Fibroblast of the conjunctiva (primary cell): ENCODE results near the gene YBX2.
"Not testable (repeated sequence)": the region's sequence is repeated elsewhere in the genome, so short reads cannot be mapped to it uniquely, and the experiment has no call there.

Source experiments
- DNase-seq: peaks from one replicate; pipeline ENCODE4 v3.0.0-alpha.2; 2010; ENCODE audit warnings: low read depth

Gene YBX2

DNA sequence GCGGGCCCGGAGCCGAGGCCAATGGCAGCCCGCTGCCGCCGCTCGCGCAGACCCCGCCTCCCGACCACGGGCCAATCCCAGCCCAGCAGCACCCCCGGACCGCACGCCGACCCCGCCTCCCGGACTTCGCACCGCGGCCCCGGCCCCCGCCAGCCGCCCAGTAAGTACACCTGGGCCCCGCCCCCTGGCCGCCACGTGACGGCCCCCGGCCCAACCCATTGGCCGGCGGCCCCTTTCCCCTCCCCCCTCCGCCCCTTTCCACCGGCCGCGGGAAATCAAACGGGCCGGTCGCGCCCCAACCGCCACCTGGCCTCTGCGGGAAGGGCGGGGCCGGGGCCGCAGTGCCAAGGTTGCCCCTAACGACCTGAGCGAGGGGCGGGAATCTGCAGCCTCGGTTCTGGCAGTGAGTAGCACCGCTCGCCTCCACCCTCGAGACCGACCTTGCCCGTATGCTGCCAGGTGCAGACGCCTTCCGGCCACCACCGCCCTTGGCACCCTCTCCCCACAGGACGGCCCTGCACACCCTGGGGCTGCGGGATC, at the start of gene YBX2:
YBX2 (minus strand) TSS at position 26 of the 540 bp plus-strand sequence. CDS start 139 bp downstream, outside the sequence.
- DNase-seq, result no peak

- DNase-seq, result no peak
Measured at GRCh38 chr17:7343250-7343649, 48.8 kb upstream of the YBX2 start.

DNA sequence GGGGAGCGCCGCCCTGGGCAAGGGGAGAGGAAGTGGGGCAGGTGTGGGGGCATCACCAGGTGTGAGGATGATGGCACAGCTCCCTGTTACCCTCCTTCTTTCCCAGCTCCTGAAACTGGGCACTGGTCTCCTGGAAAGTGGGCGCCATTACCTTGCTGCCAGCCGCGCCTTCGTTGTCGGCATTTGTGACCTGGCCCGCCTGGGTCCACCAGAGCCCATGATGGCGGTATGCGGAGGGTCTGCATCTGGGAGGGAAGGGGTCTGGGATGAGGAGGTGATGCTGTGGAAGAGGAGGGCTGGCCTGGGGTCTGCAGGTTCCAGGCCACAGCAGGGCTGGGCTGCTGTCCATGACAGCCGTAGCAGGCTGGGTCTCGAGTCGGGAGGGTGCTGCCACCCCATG, 47.4 kb upstream of the YBX2 start:
- DNase-seq, result no peak

GRCh38 chr17:7340179-7340578, 45.7 kb upstream of the YBX2 start:
- DNase-seq, result no peak

DNA sequence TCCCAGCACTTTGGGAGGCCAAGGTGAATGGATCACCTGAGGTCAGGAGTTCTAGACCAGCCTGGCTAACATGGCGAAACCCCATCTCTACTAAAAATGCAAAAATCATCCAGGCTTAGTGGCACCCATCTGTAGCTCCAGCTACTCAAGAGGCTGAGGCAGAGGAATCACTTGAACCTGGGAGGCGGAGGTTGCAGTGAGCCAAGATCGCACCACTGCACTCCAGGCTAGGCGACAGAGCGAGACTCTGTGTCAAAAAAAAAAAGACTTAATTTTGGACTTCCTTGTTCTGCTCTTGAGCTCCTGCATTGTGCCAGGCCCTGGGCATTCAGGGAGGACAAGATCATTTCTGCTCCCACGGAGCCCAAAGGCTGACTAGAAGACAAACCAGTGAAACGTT, 43.2 kb upstream of the YBX2 start:
- DNase-seq, result not testable (repeated sequence)

DNA sequence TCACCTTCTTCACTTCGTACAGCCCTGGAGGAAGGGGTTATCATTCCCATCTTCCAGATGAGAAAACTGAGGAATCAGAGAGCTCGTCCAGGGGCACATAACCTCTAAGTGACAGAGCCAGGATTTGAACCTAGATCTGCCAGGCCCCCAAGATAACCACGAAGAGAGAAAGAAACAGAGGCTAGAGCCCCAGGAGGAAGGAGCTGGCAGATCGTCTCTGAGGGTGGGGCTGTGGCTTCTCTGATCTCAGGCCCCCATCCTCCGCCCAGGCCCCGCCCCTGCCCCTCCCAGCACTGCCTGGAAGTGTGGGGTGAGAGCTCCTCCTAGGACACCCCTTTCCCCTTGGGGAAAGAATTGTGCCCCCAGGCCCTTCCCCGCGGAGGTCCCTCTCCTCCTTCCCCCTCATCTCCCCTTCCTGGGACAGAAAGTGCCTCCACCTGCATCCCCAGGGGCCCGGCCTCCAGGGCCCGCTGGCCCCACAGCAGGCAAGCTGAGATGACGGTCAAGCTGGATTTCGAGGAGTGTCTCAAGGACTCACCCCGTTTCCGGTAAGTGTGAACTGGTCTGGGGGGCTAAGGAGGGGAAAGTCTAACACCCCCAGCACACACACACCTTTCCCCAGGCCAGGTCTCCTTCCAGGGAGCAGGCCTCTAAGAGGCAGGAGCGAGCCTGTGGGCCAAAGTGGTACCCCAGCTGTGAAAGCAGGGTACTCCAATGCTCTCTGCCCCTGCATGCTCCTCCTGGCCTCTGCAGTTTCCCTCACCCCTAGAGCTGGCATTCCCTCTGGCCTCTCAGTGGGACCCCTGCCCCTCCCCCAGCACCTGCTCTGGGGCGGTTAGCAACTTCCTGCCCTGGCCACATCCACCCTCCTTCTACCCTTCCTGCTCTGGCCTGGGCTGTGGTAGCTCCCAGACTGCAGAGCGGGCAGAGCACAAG, 42.1 kb upstream of the YBX2 start, which contains the start of gene ACAP1:
ACAP1 (plus strand) TSS at position 290 of the 936 bp plus-strand sequence; CDS start at position 496, 206 bp downstream.
- DNase-seq, result no peak

DNA sequence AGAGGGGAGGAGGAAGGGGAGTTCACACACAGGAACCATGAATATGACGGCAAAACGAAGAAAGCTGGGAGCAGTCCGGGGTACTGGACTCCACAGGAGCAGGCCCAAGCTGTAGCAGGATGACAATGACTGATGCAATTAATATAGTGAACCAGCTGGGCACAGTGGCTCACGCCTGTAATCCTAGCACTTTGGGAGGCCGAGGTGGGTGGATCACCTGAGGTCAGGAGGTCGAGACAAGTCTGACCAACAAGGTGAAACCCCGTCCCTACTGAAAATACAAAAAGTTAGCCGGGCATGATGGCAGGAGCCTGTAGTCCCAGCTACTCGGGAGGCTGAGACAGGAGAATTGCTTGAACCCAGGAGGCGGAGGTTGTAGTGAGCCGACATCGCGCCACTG, 41.3 kb upstream of the YBX2 start:
- not testable (repeated sequence) for DNase-seq

DNA sequence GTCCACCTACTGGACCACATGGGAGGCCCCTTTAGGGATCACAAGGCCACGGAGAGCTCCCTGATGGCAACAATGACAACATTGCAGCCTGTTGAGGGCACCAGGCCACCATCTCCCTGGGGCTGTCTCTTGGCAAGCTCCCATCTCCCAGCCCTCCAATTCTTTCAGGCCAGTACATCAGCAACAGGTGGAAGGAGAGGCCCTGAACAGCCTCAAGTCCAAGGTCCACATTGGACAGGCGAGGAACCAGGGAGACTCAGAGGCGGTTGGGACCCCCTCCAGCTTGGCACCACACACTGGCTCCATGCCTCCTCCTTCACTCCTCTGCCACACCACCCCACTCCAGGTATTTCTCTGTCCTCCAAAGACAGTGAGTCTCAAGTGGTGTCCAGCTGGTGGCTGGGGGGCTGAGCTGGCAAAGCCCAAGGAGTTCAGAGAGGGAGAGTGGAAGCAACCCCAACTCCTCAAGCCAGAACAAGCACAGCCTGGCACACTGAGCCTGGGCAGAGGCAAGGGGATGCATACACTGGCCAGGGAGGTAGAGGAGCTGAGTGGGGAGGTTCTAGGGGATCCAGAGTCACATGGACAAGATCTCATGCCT, 40.6 kb upstream of the YBX2 start:
- DNase-seq, result no peak

DNA sequence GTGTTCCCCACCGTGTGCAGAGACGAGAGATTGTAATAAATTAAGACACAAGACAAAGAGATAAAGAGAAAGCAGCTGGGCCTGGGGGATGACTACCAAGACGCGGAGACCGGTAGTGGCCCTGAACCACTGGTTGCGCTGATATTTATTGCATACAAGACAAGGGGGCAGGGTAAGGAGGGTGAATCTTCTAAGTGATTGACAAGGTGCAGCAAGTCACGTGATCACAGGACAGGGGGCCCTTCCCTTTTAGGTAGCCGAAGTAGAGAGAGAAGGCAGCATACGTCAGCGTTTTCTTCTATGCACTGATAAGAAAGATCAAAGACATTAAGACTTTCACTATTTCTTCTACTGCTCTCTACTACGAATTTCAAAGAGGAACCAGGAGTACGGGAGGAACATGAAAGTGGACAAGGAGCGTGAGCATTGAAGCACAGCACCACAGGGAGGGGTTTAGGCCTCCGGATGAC, 38.2 kb upstream of the YBX2 start:
- not testable (repeated sequence) for DNase-seq

GRCh38 chr17:7332111-7332510, 37.7 kb upstream of the YBX2 start:
- DNase-seq, result no peak

DNA sequence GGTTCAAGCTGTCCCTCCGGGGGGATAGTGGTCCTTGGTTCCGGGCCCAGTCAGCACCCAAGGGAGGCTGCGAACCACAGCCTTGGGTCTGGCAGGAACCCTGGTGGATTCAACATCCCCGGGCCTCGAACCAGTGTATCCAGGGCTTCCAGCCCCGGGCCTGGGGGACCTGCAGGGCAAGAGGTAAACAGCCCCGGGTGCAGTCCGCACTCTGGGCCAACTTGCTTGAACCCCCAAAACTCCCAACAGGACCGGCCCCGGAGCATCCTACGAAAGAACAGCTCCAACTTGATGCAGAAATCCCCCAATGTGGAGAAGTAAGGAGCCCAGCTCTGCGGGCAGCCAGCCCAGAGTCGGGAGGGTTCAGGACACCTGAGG, 36.2 kb upstream of the YBX2 start:
- no peak for DNase-seq

DNA sequence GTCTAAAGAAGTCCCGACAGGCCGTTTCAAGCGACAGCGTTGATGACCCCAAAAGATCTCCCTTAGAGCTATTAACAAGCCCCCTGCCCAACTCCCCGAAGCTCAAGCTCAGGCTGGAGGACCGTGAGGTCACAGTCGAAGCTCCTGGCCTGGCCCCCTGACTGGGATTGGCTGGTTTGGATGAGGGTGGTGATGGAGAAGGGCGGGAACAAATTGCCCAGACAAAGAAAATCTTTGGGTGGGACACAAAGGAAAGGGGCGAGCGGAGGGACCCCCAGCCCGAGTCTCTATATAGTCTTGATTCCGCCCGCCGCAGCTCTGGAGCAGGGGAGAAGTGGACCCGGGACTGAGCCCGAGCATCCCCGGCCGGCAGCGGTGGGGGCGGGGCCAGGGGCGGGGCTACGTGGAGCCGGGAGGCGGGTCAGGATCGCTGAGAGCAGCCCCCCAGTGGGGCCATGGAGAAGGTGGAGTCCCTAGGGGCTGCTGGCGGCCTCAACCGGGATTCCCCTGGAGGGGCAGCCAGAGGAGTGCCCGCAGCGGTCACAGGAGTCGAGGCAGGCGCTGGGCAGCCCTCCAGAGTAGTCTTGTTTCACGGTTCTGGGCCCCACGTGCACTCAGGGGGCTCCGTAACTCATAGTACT, 35.7 kb upstream of the YBX2 start:
- peak; percentile 47 for DNase-seq

DNA sequence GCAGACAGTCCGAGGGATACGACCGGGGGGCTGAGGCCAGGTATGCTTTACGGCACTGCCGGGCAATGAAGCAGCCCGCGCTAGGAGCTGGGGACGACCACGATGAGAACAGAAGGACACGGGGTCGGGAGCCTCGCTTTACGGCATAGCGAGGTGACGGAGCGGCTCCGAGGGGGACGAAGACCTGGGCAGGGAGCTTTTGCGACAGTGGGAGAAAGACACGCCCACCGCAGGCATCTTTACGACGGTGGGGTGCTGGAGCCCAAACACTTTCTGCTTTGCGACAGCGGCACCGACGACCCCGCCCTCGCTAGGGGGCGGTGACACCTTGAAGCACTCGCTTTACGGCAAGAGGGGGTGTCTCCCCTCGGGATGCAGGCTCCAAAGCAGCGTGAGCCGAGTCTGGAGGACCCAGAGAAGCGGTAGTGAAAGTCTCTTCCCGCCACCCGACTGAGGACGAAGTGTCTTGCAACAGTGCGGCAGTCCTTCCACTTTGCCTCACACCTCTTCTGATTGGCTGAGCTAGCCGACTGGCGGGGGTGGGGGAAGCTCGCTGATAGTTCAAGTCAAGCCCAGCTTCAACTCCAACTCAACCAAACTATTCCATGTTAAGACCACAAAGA, 35.0 kb upstream of the YBX2 start:
- peak; percentile 98 for DNase-seq

DNA sequence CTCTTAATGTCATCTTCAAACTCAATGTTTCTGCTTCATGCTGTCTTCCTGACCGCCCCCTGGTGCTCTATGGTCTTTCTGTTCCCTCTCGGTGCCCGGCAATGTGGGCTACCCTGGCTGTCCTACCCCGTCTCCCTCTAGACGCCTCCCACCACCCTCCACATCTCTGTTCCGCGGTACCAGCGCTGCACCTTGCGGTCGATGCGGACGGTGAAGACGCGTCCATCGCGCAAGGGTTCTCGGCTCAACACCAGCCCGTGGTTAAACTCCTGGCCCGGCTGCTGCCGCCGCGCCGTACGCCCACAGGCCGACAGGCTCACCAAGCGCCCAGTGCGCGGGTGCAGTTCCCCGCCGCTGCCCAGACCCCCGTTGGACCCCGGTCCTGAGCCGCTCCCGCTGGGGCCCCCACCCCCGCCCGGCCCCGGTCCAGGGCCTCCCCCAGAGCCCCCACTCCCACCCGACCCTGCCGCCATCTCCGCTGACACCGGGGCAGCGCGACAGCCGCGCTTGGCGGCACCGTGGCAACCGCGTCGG, 34.5 kb upstream of the YBX2 start, which contains the start of gene NEURL4:
NEURL4 (minus strand) TSS at position 496 of the 534 bp plus-strand sequence; CDS start at position 473, 23 bp downstream.
- DNase-seq, result no peak

GRCh38 chr17:7328009-7328408, 33.6 kb upstream of the YBX2 start:
- no peak for DNase-seq

- no peak for DNase-seq
Measured at GRCh38 chr17:7327501-7327900, 33.1 kb upstream of the YBX2 start.

- no peak for DNase-seq
Measured at GRCh38 chr17:7327056-7327455, 32.6 kb upstream of the YBX2 start.

DNA sequence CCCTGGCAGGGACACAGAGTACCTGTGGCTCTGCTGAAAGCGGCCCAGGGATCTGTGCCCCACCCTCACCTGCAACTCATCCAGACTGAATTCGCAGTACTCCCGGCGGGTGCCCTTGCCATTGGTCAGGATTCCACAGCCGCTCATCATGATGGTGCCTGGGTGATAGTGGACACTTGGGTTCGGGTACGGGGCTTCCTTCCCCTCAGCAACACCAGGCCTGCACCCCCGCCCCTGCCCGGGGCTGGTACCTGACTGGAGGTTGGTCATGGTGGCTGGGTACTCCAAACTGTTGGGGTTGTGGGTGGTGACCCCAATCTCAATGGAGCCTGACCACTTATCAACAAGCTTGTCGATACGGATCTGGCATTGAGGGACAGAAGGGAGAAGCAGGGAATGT, 31.7 kb upstream of the YBX2 start:
- DNase-seq, result no peak

DNA sequence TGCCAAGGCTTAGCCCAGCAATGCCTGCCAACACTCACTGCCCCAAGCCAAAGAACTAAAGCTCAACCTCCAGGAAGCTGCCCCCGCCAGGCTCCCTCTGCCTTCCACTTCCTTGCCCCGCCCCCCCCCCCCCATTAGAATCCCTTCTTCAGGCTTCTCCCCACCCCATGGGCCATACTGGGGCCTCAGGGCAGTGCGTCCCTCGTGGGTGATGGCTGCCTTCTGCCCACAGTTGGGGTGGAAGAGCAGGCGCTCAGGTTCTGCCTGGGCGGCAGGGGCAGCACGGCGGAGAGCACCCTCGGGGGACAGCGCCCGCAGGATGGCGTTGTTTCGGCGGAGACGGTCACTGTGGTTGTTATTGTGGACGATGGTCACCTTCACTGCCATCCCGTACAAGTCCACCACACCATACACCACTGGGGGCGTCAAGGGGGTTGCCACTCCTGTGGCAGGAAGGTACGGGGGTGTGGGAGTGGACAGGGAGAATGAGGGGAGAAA, 30.6 kb upstream of the YBX2 start:
- DNase-seq, result no peak

DNA sequence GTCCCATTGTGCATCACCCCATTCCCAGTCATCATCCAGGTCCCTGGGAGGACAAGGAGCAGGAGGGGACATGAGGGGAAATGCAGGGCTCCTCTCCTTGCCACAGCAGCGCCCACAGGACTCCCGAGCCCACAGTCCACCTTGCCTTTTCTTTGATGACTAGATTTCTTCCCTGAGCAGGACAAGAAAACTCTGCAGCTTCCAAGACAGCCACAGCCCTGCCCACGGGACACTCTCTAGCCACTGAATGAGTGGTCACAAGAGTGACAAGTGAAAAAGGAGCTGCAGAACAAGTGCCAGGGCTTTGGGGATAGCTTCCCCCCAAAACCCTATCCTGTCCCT, 30.0 kb upstream of the YBX2 start:
- DNase-seq, result no peak

GRCh38 chr17:7323731-7324437, 29.4 kb upstream of the YBX2 start:
- DNase-seq, result no peak
